WTC11 (cell line): ENCODE data around the gene AVPR2. TPM values are rescaled to one million over a fixed set of nuclear protein-coding genes. Genes with fewer than 3 reads are reported as not detected.

Experiments
- ATAC-seq: fragments of 200-7000 bp; cut with Tn5 transposase; 2 replicates; pipeline ENCODE4 v1.10.0; 2021; ENCODE audit warnings: mild to moderate bottlenecking, moderate library complexity
- CTCF ChIA-PET: fragments of 300-600 bp; sonication (Branson Sonifier 250); formaldehyde crosslinking; loops from one replicate; lab custom pipeline; 2021; ENCODE audit warnings: antibody characterized with exemption; lab: Charles Lee
- POLR2A ChIA-PET: fragments of 350-600 bp; sonication (Branson Sonifier 250); formaldehyde crosslinking; loops from one replicate; lab custom pipeline; 2021; ENCODE audit warnings: antibody characterized with exemption; lab: Charles Lee
- DNase-seq: peaks from one replicate; pipeline ENCODE4 v3.0.0; 2021; ENCODE audit warnings: low spot score
- H3K27ac Mint-ChIP-seq: 2 replicates; pipeline ENCODE4 v1.8.0; 2021; ENCODE audit warnings: mixed read lengths
- H3K27me3 Mint-ChIP-seq: 2 replicates; pipeline ENCODE4 v1.8.0; 2021; ENCODE audit warnings: low read depth, mild to moderate bottlenecking, moderate library complexity, mixed read lengths
- H3K36me3 Mint-ChIP-seq: 2 replicates; pipeline ENCODE4 v1.8.0; 2021; ENCODE audit warnings: mixed read lengths
- H3K4me1 Mint-ChIP-seq: 2 replicates; pipeline ENCODE4 v1.8.0; 2022; ENCODE audit warnings: mixed read lengths
- H3K4me3 Mint-ChIP-seq: 2 replicates; pipeline ENCODE4 v1.8.0; 2021; ENCODE audit warnings: mild to moderate bottlenecking, moderate library complexity, mixed read lengths
- H3K9me3 Mint-ChIP-seq: 2 replicates; pipeline ENCODE4 v1.8.0; 2021; ENCODE audit warnings: mixed read lengths
- CBFB ChIP-seq: sonication (generic); formaldehyde crosslinking; IDR thresholded peaks from 2 replicates; pipeline ENCODE4 v1.8.1; 2022; ENCODE audit warnings: mild to moderate bottlenecking, low read depth, missing genetic modification reagents
- CREM ChIP-seq: sonication (generic); formaldehyde crosslinking; IDR thresholded peaks from 2 replicates; pipeline ENCODE4 v1.8.1; 2022; ENCODE audit warnings: mild to moderate bottlenecking, missing genetic modification reagents, moderate library complexity
- EMX1 ChIP-seq: fragments of 250-450 bp; sonication (Bioruptor Pico); IDR thresholded peaks from 2 replicates; pipeline ENCODE4 v1.8.0; 2021; ENCODE audit warnings: mild to moderate bottlenecking
- FOXJ3 ChIP-seq: sonication (generic); formaldehyde crosslinking; IDR thresholded peaks from 2 replicates; pipeline ENCODE4 v1.9.0; 2021; ENCODE audit warnings: missing genetic modification reagents, mild to moderate bottlenecking, borderline replicate concordance
- FOXK1 ChIP-seq: sonication (generic); formaldehyde crosslinking; IDR thresholded peaks from 2 replicates; pipeline ENCODE4 v1.8.0; 2022; ENCODE audit warnings: mild to moderate bottlenecking, moderate library complexity, missing genetic modification reagents
- HMGA2 ChIP-seq: fragments of 250-450 bp; sonication (Bioruptor Pico); IDR thresholded peaks from 2 replicates; pipeline ENCODE4 v1.4.0; 2021; ENCODE audit warnings: mild to moderate bottlenecking, moderate library complexity
- MAX ChIP-seq: sonication (generic); formaldehyde crosslinking; IDR thresholded peaks from 2 replicates; pipeline ENCODE4 v1.8.0; 2022; ENCODE audit warnings: mild to moderate bottlenecking, missing genetic modification reagents
- NFYB ChIP-seq: sonication (generic); formaldehyde crosslinking; conservative IDR thresholded peaks from 2 replicates; pipeline ENCODE4 v1.8.0; 2022; ENCODE audit warnings: low read depth, missing genetic modification reagents
- RORB ChIP-seq: fragments of 250-450 bp; sonication (Bioruptor Pico); IDR thresholded peaks from 2 replicates; pipeline ENCODE4 v1.9.0; 2021; ENCODE audit warnings: mild to moderate bottlenecking
- ZNF138 ChIP-seq: sonication (generic); formaldehyde crosslinking; conservative IDR thresholded peaks from 2 replicates; pipeline ENCODE4 v1.8.1; 2022; ENCODE audit warnings: mild to moderate bottlenecking, moderate library complexity, missing genetic modification reagents
- ZNF263 ChIP-seq: sonication (generic); formaldehyde crosslinking; IDR thresholded peaks from 2 replicates; pipeline ENCODE4 v1.8.1; 2022; ENCODE audit warnings: low read depth, mild to moderate bottlenecking, moderate library complexity, missing genetic modification reagents
- ZNF396 ChIP-seq: fragments of 250-450 bp; sonication (Bioruptor Pico); IDR thresholded peaks from 2 replicates; pipeline ENCODE4 v1.8.0; 2021; ENCODE audit warnings: mild to moderate bottlenecking, moderate library complexity, borderline replicate concordance
- ZNF671 ChIP-seq: fragments of 250-450 bp; sonication (Bioruptor Pico); IDR thresholded peaks from 2 replicates; pipeline ENCODE4 v1.8.0; 2021; ENCODE audit warnings: mild to moderate bottlenecking
- total RNA-seq: library from RNA; stranded (reverse); gene quantifications from 3 replicates; pipeline ENCODE4 v1.2.3, GENCODE V29; 2021
- TF ChIP-seq, protein P1 (sequence below): sonication (generic); formaldehyde crosslinking; IDR thresholded peaks from 2 replicates; pipeline ENCODE4 v1.8.0; 2022; ENCODE audit warnings: mild to moderate bottlenecking, missing genetic modification reagents
- TF ChIP-seq, protein P2 (sequence below): sonication (generic); formaldehyde crosslinking; conservative IDR thresholded peaks from 2 replicates; pipeline ENCODE4 v1.8.1; 2023; ENCODE audit warnings: mild to moderate bottlenecking, low read depth, missing genetic modification reagents, moderate library complexity
- TF ChIP-seq, protein P3 (sequence below): sonication (generic); formaldehyde crosslinking; IDR thresholded peaks from 2 replicates; pipeline ENCODE4 v1.8.0; 2022; ENCODE audit warnings: missing genetic modification reagents

Gene AVPR2
- total RNA-seq, 1 experiment from 2014 or later = 0.11 TPM

GRCh38 chrX:153884136-153884535, 20.3 kb upstream of the AVPR2 start:
- no peaks in the 10 kb centered on the region for H3K9me3 Mint-ChIP-seq
- CTCF ChIA-PET = interaction anchor here (1.2 to 2.3 kb wide), 6 partner anchors 10 to 118 kb away, joined by 3 to 12 read pairs (median 4); partner anchors contain the start of genes ARHGAP4 and RENBP
- TF ChIP-seq ZNF671 (CRISPR knock-in tag) (no peak), HMGA2 (CRISPR knock-in tag) (no peak), EMX1 (CRISPR knock-in tag) (no peak), ZNF138 (CRISPR knock-in tag) (no peak), FOXJ3 (CRISPR knock-in tag) (no peak), CBFB (no peak), FOXK1 (CRISPR knock-in tag) (no peak), RORB (CRISPR knock-in tag) (no peak), CREM (CRISPR knock-in tag) (no peak), ZNF396 (CRISPR knock-in tag) (no peak)
- TF ChIP-seq, protein P1, sequence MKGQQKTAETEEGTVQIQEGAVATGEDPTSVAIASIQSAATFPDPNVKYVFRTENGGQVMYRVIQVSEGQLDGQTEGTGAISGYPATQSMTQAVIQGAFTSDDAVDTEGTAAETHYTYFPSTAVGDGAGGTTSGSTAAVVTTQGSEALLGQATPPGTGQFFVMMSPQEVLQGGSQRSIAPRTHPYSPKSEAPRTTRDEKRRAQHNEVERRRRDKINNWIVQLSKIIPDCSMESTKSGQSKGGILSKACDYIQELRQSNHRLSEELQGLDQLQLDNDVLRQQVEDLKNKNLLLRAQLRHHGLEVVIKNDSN = no peak
- TF ChIP-seq, protein P2, sequence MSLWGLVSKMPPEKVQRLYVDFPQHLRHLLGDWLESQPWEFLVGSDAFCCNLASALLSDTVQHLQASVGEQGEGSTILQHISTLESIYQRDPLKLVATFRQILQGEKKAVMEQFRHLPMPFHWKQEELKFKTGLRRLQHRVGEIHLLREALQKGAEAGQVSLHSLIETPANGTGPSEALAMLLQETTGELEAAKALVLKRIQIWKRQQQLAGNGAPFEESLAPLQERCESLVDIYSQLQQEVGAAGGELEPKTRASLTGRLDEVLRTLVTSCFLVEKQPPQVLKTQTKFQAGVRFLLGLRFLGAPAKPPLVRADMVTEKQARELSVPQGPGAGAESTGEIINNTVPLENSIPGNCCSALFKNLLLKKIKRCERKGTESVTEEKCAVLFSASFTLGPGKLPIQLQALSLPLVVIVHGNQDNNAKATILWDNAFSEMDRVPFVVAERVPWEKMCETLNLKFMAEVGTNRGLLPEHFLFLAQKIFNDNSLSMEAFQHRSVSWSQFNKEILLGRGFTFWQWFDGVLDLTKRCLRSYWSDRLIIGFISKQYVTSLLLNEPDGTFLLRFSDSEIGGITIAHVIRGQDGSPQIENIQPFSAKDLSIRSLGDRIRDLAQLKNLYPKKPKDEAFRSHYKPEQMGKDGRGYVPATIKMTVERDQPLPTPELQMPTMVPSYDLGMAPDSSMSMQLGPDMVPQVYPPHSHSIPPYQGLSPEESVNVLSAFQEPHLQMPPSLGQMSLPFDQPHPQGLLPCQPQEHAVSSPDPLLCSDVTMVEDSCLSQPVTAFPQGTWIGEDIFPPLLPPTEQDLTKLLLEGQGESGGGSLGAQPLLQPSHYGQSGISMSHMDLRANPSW = no peak
- TF ChIP-seq, all 79 proteins: peak for 0

GRCh38 chrX:153884590-153884989, 19.9 kb upstream of the AVPR2 start:
- peaks cover 10% of the 10 kb centered on the region for H3K27me3 Mint-ChIP-seq
- H3K4me1 Mint-ChIP-seq = peaks cover 35% of the 10 kb centered on the region
- no peaks in the 10 kb centered on the region for H3K36me3 Mint-ChIP-seq
- ChIA-PET POLR2A (no interaction called here), CTCF (interaction anchor here (1.0 to 2.4 kb wide), 8 partner anchors 11 to 119 kb away, joined by 3 to 12 read pairs (median 4); partner anchors contain the start of genes ARHGAP4 and RENBP)
- H3K4me3 Mint-ChIP-seq = peak overlapping the region; percentile 65
- TF ChIP-seq ZNF263 (CRISPR knock-in tag) (no peak), MAX (CRISPR knock-in tag) (0 out of 2 replicates have a peak, but pooled peaks have one; percentile 5)
- H3K27ac Mint-ChIP-seq = no peak overlapping the region
- DNase-seq = no peak
- ATAC-seq = peak; percentile 22; the same call in 1 of the 2 replicates
- no peaks in the 10 kb centered on the region for H3K9me3 Mint-ChIP-seq

More at GRCh38 chrX:153884136-153884535, 20.3 kb upstream of the AVPR2 start:
- POLR2A ChIA-PET = no interaction called here
- H3K4me3 Mint-ChIP-seq = peak overlapping the region; percentile 65
- ATAC-seq (no peak), DNase-seq (no peak)
- peaks cover 10% of the 10 kb centered on the region for H3K27me3 Mint-ChIP-seq
- H3K27ac Mint-ChIP-seq = no peak overlapping the region
- no peaks in the 10 kb centered on the region for H3K36me3 Mint-ChIP-seq
- H3K4me1 Mint-ChIP-seq = peaks cover 39% of the 10 kb centered on the region

DNA sequence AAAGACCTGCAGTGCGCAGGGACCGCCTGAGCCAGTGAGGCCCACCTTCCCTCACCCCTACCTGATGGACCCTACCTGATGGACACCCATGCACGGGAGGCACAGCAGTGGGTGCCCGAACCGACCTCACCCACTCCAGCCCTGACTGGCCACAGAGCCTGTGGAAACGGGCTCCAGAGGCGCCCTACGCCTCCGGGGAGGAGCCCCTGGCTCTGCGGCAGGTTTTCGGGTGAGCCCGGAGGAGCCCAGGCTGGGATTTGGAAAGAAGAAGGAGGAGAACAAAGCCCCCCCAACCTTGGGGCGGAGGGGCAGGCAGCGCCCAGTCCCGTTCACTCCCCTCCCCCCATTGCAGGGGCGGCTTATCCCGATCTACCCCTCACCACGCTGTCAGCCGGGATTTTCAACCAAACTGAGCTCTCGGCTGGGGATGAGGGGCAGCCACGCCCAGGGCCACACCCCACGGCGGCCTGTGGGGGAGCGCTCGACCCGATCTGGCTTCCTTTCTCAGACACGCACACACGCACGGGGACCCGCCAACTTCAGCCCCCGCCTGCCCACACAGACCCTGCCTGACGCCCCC, 19.2 kb upstream of the AVPR2 start:
- POLR2A ChIA-PET = no interaction called here
- Mint-ChIP-seq H3K27me3 (peaks cover 10% of the 10 kb centered on the region), H3K9me3 (no peaks in the 10 kb centered on the region), H3K4me3 (peak overlapping the region; percentile 65), H3K4me1 (peaks cover 29% of the 10 kb centered on the region), H3K27ac (no peak overlapping the region), H3K36me3 (no peaks in the 10 kb centered on the region)
- ATAC-seq (no peak), DNase-seq (no peak)
- CTCF ChIA-PET = interaction anchor here (1.0 to 2.9 kb wide), 9 partner anchors 12 to 119 kb away, joined by 3 to 15 read pairs (median 4); partner anchors contain the start of genes ARHGAP4 and RENBP
- TF ChIP-seq NFYB = no peak
- TF ChIP-seq, protein P3, sequence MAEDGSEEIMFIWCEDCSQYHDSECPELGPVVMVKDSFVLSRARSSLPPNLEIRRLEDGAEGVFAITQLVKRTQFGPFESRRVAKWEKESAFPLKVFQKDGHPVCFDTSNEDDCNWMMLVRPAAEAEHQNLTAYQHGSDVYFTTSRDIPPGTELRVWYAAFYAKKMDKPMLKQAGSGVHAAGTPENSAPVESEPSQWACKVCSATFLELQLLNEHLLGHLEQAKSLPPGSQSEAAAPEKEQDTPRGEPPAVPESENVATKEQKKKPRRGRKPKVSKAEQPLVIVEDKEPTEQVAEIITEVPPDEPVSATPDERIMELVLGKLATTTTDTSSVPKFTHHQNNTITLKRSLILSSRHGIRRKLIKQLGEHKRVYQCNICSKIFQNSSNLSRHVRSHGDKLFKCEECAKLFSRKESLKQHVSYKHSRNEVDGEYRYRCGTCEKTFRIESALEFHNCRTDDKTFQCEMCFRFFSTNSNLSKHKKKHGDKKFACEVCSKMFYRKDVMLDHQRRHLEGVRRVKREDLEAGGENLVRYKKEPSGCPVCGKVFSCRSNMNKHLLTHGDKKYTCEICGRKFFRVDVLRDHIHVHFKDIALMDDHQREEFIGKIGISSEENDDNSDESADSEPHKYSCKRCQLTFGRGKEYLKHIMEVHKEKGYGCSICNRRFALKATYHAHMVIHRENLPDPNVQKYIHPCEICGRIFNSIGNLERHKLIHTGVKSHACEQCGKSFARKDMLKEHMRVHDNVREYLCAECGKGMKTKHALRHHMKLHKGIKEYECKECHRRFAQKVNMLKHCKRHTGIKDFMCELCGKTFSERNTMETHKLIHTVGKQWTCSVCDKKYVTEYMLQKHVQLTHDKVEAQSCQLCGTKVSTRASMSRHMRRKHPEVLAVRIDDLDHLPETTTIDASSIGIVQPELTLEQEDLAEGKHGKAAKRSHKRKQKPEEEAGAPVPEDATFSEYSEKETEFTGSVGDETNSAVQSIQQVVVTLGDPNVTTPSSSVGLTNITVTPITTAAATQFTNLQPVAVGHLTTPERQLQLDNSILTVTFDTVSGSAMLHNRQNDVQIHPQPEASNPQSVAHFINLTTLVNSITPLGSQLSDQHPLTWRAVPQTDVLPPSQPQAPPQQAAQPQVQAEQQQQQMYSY (CRISPR knock-in tag) = peak; percentile 85
